GM23338 (cell line): Measurements from ENCODE around the gene PAPPA.

Experiments
- CREB1 ChIP-seq: fragments of 250-450 bp; sonication (Bioruptor Pico); IDR thresholded peaks from 2 replicates; pipeline ENCODE4 v1.5.0; 2020; ENCODE audit warnings: low read depth, mild to moderate bottlenecking, moderate library complexity
- CTCF ChIP-seq, 2 experiments: fragments of 200-600 bp in 1 of 2; sonication (generic) in 1 of 2; conservative IDR thresholded peaks; 2 replicates each; pipeline versions ENCODE4 v1.5.1 to v1.6.1; 2016 to 2017; ENCODE audit warnings: antibody characterized with exemption in 2 of 2, low read depth in 2 of 2, mild to moderate bottlenecking in 2 of 2, moderate library complexity in 1 of 2
- EZH2 ChIP-seq: fragments of 200-600 bp; sonication (generic); IDR thresholded peaks from one replicate; pipeline ENCODE4 v1.8.0; 2017; ENCODE audit warnings: antibody characterized with exemption, mild to moderate bottlenecking, low read depth; ENCODE audit not compliant: unreplicated experiment
- JUNB ChIP-seq: IDR thresholded peaks from one replicate; pipeline ENCODE4 v1.6.1; 2016; ENCODE audit warnings: antibody characterized with exemption; ENCODE audit not compliant: unreplicated experiment
- POLR2AphosphoS5 ChIP-seq: IDR thresholded peaks from 2 replicates; pipeline ENCODE4 v1.6.1; 2016; ENCODE audit warnings: antibody characterized with exemption, low read depth

- TF ChIP-seq EZH2, result no peak
- no peak for TF ChIP-seq CTCF (conservative IDR thresholded peaks at IDR 0.05; ENCODE audit: low read depth in 2 of 2)
- TF ChIP-seq JUNB, result no peak
- no peak for TF ChIP-seq POLR2AphosphoS5
- no peak for TF ChIP-seq CREB1 (CRISPR knock-in tag)
Measured at GRCh38 chr9:116238225-116238624, 84.6 kb downstream of the PAPPA start.
